H1 (cell line): ENCODE measurements around the gene VPS35L.

Experiments used
- EZH2 ChIP-seq: fragments of 200-600 bp; sonication (generic); IDR thresholded peaks from 2 replicates; pipeline ENCODE4 v1.7.1; 2012; ENCODE audit warnings: low read depth, mild to moderate bottlenecking, moderate library complexity, low read length, inconsistent platforms; ENCODE audit not compliant: severe bottlenecking
- JUN ChIP-seq: IDR thresholded peaks from 2 replicates; pipeline ENCODE4 v1.6.1; 2011; ENCODE audit warnings: low read depth, mild to moderate bottlenecking, improper control_type of control experiment, low read length
- TF ChIP-seq, protein P1 (sequence below), 3 experiments: IDR thresholded peaks; 1 replicate in 2 of 3; 2 replicates in 1 of 3; pipeline versions ENCODE4 v1.5.1 to v1.6.1; 2011; ENCODE audit warnings: low read length in 3 of 3, mild to moderate bottlenecking in 3 of 3, inconsistent platforms in 2 of 3, low read depth in 1 of 3, moderate library complexity in 1 of 3; ENCODE audit not compliant: insufficient read depth in 1 of 3; ENCODE audit errors: control extremely low read depth in 1 of 3

DNA sequence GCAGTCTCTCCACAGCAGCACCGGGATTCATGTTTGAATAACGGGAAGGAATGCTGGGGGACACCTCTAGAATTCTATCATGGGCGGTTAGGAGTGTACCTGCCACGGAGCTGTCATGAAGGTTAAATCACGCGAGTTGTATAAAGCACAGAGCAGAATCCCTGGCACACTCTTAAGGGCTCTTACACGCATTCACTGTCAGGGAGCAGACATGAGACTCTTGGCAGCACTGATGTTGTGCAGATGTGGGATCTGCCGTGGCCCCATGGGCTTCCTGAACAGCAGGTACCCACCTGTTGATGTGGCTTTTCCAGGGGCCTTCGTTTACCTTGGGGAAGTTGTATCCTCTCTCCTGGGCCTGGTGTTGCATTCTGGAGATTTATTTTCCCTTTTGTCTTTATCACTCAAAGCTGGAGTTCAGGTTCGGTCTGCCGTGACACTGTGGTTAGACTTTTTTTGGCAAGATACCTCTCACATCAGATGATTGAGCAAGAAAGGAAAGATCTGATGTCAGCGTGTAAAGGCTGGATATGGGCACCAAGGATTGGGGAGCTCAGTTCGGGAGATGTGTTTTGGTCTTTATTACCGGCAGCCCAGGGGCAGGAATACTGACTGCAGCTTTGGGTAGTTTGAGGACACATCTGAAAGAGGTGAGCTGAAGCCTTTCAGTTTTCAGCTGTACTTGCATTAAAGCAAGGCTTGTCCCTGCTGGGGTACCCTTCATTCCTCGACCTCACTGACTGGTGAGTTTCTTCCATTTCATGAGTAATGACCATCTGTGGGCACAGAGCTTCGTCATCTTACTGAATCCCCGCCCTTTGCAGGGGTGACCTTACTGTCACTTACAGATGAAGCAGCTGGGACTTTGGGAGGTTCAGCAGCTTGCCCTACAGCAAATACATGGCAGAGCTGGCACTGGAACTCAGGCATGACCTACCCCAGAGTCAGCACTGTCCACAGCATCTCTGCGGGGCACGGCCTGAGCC is 143.3 kb downstream of the VPS35L start:
- TF ChIP-seq, protein P1, sequence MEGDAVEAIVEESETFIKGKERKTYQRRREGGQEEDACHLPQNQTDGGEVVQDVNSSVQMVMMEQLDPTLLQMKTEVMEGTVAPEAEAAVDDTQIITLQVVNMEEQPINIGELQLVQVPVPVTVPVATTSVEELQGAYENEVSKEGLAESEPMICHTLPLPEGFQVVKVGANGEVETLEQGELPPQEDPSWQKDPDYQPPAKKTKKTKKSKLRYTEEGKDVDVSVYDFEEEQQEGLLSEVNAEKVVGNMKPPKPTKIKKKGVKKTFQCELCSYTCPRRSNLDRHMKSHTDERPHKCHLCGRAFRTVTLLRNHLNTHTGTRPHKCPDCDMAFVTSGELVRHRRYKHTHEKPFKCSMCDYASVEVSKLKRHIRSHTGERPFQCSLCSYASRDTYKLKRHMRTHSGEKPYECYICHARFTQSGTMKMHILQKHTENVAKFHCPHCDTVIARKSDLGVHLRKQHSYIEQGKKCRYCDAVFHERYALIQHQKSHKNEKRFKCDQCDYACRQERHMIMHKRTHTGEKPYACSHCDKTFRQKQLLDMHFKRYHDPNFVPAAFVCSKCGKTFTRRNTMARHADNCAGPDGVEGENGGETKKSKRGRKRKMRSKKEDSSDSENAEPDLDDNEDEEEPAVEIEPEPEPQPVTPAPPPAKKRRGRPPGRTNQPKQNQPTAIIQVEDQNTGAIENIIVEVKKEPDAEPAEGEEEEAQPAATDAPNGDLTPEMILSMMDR (IDR thresholded peaks at IDR 0.05; ENCODE audit: control extremely low read depth in 1 of 3, insufficient read depth in 1 of 3, low read depth in 1 of 3, low read length in 3 of 3): no peak
- TF ChIP-seq EZH2 (no peak), JUN (no peak)
